WTC11 (cell line): ENCODE data around the gene CGA.

Source experiments
- NFYB ChIP-seq: sonication (generic); formaldehyde crosslinking; conservative IDR thresholded peaks from 2 replicates; pipeline ENCODE4 v1.8.0; 2022; ENCODE audit warnings: low read depth, missing genetic modification reagents
- ZNF671 ChIP-seq: fragments of 250-450 bp; sonication (Bioruptor Pico); IDR thresholded peaks from 2 replicates; pipeline ENCODE4 v1.8.0; 2021; ENCODE audit warnings: mild to moderate bottlenecking

DNA sequence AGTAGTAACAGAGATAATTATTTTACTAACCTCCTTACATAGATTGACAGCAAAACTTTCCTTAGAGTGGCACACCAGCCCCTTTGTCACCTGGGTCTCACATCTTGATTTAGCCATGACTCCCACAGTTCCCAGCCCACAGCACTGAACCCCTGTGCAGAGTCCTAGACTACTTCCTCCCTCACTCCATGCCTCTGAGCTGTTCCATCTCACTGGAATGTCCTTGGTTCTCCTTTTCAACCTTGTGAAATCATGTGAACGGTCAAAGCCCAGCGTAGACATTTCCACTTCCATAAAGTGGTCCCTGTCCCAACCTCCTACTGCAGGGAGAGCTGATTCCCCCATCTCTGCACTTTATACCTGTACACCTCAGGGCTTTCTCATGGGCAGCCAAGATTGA, 19.7 kb downstream of the CGA start:
- no peak for TF ChIP-seq ZNF671 (CRISPR knock-in tag)
- no peak for TF ChIP-seq NFYB (CRISPR knock-in tag)
